Left lung (tissue), 10 donors: ENCODE results near the gene PITX3. TPM values are rescaled to one million over a fixed set of nuclear protein-coding genes. Genes with fewer than 3 reads are reported as not detected.
A peak's percentile ranks its signal among the peaks of the same experiment; 100 is the strongest.

ENCODE experiments used
- ATAC-seq: fragments of 200-7000 bp; cut with Tn5 transposase; one replicate; pipeline ENCODE4 v1.9.1; 2020; ENCODE audit warnings: moderate library complexity
- DNase-seq, 4 donors: peaks; one replicate each; pipeline ENCODE4 v3.0.0-alpha.2; 2013 to 2020
- H3K27ac ChIP-seq, 2 donors: fragments of 200-600 bp; sonication (generic) in 1 of 2; one replicate each; pipeline versions ENCODE4 v1.5.0 to v1.8.0; 2020 to 2021
- H3K27me3 ChIP-seq, 2 donors: fragments of 200-600 bp; sonication (generic) in 1 of 2; one replicate each; pipeline versions ENCODE4 v1.5.0 to v1.8.0; 2020 to 2021
- H3K36me3 ChIP-seq, 2 donors: fragments of 200-600 bp; sonication (generic) in 1 of 2; one replicate each; pipeline versions ENCODE4 v1.5.0 to v1.8.0; 2020 to 2021
- H3K4me1 ChIP-seq, 2 donors: fragments of 200-600 bp; one replicate each; pipeline ENCODE4 v1.8.0; 2021
- H3K4me3 ChIP-seq, 2 donors: fragments of 200-600 bp; sonication (generic) in 1 of 2; one replicate each; pipeline versions ENCODE4 v1.5.0 to v1.8.0; 2020 to 2021; ENCODE audit warnings: mild to moderate bottlenecking in 1 of 2
- H3K9me3 ChIP-seq, 2 donors: fragments of 200-600 bp; sonication (generic) in 1 of 2; one replicate each; pipeline versions ENCODE4 v1.5.0 to v1.8.0; 2020 to 2021
- intact Hi-C, 2 donors: fragments of 100-400 bp; cut with DNase I; formaldehyde crosslinking; loops; one replicate each; pipeline versions ENCODE4 v1.11.2 to v1.14.2; 2022
- polyA plus RNA-seq, 6 donors: library from polyadenylated mRNA; unstranded; fragments of 120-200 nt; gene quantifications; one replicate each; pipeline ENCODE4 v1.2.1, GENCODE V29; 2013; ENCODE audit not compliant: insufficient read length in 6 of 6
- total RNA-seq, 2 donors: library from RNA; stranded (reverse); fragmentation: NEBNext Ultra II Directional; extraction: Animal tissue kit (Norgen Biotek cat#: 25700); gene quantifications; one replicate each; pipeline ENCODE4 v1.2.1, GENCODE V29; 2021
- TF ChIP-seq, protein P1 (sequence below), 2 donors: fragments of 200-600 bp; sonication (generic) in 1 of 2; IDR thresholded peaks; one replicate each; pipeline versions ENCODE4 v1.5.0 to v1.8.0; 2021; ENCODE audit warnings: antibody characterized with exemption in 2 of 2
- donor health status: DM: no; HTN: yes; CAD: no.
- donor health status: DM: no; HTN: no; CAD: no.

The PITX3 gene
- total and polyA plus RNA-seq, 8 donors = 0.28 to 1.4 (median 0.32) TPM; not detected in 1

DNA sequence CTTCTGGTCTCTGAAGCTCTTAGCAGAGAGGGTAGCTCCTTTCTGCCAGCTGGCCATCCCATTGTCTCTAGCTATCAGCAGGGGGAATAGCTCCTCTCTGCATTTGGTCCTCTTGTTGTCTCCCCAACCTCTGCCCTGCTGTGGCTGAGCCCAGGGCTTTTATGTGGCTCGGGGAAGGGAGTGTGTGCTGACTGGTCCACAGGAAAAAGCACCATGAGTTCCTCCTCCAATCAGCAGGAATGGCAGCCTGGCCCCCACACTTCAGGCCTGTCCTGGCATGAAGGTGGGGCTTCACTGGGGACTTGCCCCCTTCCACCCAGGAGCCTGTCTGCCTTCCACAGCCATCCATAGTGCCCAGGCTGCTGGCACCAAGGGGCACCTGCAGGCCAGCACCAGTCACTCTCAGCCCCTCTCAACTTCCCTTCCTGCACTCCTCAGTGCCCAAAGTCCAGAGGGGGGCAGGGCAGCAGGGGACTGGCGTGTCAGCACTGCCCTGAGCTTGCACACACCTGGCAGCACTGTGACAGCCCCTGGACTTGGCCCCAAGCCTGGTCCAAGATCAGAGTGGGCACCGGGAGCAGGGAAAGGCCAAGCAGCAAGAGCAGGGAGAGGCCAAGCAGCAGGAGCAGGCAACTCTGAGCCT is 52.9 kb downstream of the PITX3 start:
- intact Hi-C loops = no loop called here
- no peak for ATAC-seq
- TF ChIP-seq, protein P1, sequence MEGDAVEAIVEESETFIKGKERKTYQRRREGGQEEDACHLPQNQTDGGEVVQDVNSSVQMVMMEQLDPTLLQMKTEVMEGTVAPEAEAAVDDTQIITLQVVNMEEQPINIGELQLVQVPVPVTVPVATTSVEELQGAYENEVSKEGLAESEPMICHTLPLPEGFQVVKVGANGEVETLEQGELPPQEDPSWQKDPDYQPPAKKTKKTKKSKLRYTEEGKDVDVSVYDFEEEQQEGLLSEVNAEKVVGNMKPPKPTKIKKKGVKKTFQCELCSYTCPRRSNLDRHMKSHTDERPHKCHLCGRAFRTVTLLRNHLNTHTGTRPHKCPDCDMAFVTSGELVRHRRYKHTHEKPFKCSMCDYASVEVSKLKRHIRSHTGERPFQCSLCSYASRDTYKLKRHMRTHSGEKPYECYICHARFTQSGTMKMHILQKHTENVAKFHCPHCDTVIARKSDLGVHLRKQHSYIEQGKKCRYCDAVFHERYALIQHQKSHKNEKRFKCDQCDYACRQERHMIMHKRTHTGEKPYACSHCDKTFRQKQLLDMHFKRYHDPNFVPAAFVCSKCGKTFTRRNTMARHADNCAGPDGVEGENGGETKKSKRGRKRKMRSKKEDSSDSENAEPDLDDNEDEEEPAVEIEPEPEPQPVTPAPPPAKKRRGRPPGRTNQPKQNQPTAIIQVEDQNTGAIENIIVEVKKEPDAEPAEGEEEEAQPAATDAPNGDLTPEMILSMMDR (IDR thresholded peaks at IDR 0.05) = no peak
- no peaks in the 10 kb centered on the region for H3K27me3 ChIP-seq
- H3K9me3 ChIP-seq = peaks cover 0 to 10% of the 10 kb centered on the region in 2 donors
- peaks cover 0 to 7% of the 10 kb centered on the region in 2 donors for H3K4me1 ChIP-seq
- no peak overlapping the region for H3K4me3 ChIP-seq
- H3K36me3 ChIP-seq = no peaks in the 10 kb centered on the region
- no peak for DNase-seq
- H3K27ac ChIP-seq = no peak overlapping the region

DNA sequence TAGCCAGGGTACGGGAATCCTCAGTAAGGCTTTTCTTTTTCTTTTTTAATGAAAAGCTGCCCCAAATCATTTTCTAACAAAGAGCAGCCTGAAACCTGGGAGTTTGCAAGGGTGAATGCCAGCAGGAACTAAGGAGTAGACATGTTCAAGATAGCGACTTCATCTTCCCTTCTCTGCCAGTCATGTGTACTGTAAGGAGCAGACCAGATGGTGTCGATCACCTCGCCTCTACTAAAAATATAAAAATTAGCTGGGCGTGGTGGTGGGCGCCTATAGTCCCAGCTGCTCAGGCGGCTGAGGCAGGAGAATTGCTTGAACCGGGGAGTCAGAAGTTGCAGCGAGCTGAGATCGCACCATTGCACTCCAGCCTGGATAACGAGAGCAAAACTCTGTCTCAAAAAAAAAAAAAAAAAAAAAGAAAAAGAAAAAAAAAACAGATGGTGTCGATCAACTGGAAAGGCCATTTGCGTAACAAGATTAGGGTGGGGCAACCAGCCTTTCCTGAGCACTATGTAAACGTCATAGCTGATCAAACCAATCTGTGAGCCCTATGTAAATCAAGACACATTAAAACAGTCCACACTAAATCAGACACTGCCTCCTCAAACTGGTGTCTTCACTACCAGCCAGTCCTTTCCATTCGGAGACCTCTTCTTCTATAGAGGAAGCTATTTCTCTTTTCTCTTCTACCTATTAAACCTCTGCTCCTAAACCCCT is 55.3 kb downstream of the PITX3 start:
- TF ChIP-seq, protein P1 (IDR thresholded peaks at IDR 0.05) = no peak
- no peak overlapping the region for H3K4me3 ChIP-seq
- DNase-seq (peak in 2 of 4 donors; percentile 13), ATAC-seq (peak; percentile 30)
- H3K27me3 ChIP-seq = no peaks in the 10 kb centered on the region
- H3K9me3 ChIP-seq = peaks cover 0 to 2% of the 10 kb centered on the region in 2 donors
- intact Hi-C loops = no loop called here
- no peak overlapping the region for H3K27ac ChIP-seq
- no peaks in the 10 kb centered on the region for H3K36me3 ChIP-seq
- H3K4me1 ChIP-seq = peaks cover 0 to 7% of the 10 kb centered on the region in 2 donors

DNA sequence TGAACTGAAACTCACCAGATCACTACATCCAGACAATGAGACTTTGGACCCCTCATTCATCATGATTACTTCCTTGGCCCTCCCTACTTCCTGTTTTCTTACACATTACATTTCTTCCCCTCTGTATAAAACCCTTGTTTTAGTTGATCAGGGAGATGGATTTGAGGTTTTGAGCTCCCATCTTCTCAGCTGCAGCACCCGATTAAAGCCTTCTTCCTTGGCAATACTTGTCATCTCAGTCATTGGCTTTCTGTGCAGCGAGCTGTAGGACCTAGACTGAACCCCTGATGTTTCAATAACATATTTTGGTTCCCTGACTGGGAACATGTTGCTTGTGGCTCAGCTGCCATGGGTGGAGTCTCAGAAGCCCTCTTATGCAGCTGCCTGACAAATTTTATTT is 56.0 kb downstream of the PITX3 start:
- Histone ChIP-seq H3K4me3 (no peak overlapping the region), H3K4me1 (peaks cover 0 to 7% of the 10 kb centered on the region in 2 donors), H3K27ac (no peak overlapping the region), H3K36me3 (no peaks in the 10 kb centered on the region), H3K27me3 (no peaks in the 10 kb centered on the region), H3K9me3 (peaks cover 0 to 2% of the 10 kb centered on the region in 2 donors)
- ATAC-seq = no peak
- TF ChIP-seq, protein P1 (IDR thresholded peaks at IDR 0.05) = no peak
- no peak for DNase-seq
- intact Hi-C loops = no loop called here

DNA sequence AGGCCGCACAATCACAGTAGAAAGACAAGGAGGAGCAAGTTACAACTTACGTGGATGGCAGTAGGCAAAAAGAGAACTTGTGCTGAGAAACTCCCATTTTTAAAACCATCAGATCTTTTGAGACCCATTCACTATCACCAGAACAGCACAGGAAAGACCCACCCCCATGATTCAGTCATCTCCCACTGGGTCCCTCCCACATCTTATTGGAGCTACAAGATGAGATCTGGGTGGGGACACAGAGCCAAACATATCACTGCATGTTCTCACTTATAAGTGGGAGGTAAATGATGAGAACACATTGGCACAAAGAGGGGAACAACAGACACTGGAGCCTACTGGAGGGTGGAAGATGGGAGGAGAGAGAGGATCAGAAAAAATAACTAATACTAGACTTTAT is 56.7 kb downstream of the PITX3 start:
- Histone ChIP-seq H3K27me3 (no peaks in the 10 kb centered on the region), H3K4me1 (peaks cover 0 to 7% of the 10 kb centered on the region in 2 donors), H3K4me3 (no peak overlapping the region), H3K36me3 (no peaks in the 10 kb centered on the region), H3K27ac (no peak overlapping the region), H3K9me3 (peaks cover 0 to 2% of the 10 kb centered on the region in 2 donors)
- intact Hi-C loops = no loop called here
- ATAC-seq (no peak), DNase-seq (no peak)
- TF ChIP-seq, protein P1 (IDR thresholded peaks at IDR 0.05) = no peak

Other genes starting within 250 kb of the PITX3 start
- 10 to 100 TPM; 24.0 to 26.2 TPM for gene ARMH3, start 185.3 kb downstream of the PITX3 start, total RNA-seq
- gene ARMH3, start 185.3 kb downstream of the PITX3 start, polyA plus RNA-seq = 10 to 100 TPM; 19.4 to 23.6 (median 23.1) TPM
- gene HPS6, start 176.2 kb downstream of the PITX3 start, total RNA-seq = 10 to 100 TPM; 19.1 to 21.0 TPM
- gene HPS6, start 176.2 kb downstream of the PITX3 start, polyA plus RNA-seq = 10 to 100 TPM in 4 of 6 donors, 1 to 10 TPM in 2; 7.6 to 12.7 (median 11.4) TPM
- 10 to 100 TPM; 40.3 to 51.0 TPM for gene LDB1, start 121.1 kb downstream of the PITX3 start, total RNA-seq
- 100 to 1,000 TPM; 151 to 178 (median 156) TPM for gene LDB1, start 121.1 kb downstream of the PITX3 start, polyA plus RNA-seq
- gene PPRC1, start 108.5 kb downstream of the PITX3 start, total RNA-seq = 10 to 100 TPM; 27.8 to 41.8 TPM
- gene PPRC1, start 108.5 kb downstream of the PITX3 start, polyA plus RNA-seq = 10 to 100 TPM; 33.8 to 52.9 (median 43.0) TPM
- gene NOLC1, start 89.1 kb downstream of the PITX3 start, total RNA-seq = 10 to 100 TPM; 34.1 to 55.3 TPM
- gene NOLC1, start 89.1 kb downstream of the PITX3 start, polyA plus RNA-seq = 10 to 100 TPM; 72.8 to 95.7 (median 83.4) TPM
- under 1 TPM; 0.58 to 0.65 TPM for gene ELOVL3, start 15.2 kb downstream of the PITX3 start, total RNA-seq
- under 1 TPM; 0.12 to 0.92 (median 0.52) TPM for gene ELOVL3, start 15.2 kb downstream of the PITX3 start, polyA plus RNA-seq
- 10 to 100 TPM; 48.7 to 53.4 TPM for gene GBF1, start 4.0 kb upstream of the PITX3 start, total RNA-seq
- gene GBF1, start 4.0 kb upstream of the PITX3 start, polyA plus RNA-seq = 10 to 100 TPM; 44.7 to 57.2 (median 46.2) TPM
- 10 to 100 TPM; 37.0 to 50.2 TPM for gene NFKB2, start 154.2 kb upstream of the PITX3 start, total RNA-seq
- gene NFKB2, start 154.2 kb upstream of the PITX3 start, polyA plus RNA-seq = 10 to 100 TPM; 22.0 to 26.4 (median 24.8) TPM
- gene PSD, start 177.3 kb upstream of the PITX3 start, total RNA-seq = 1 to 10 TPM; 1.4 to 5.4 TPM
- gene PSD, start 177.3 kb upstream of the PITX3 start, polyA plus RNA-seq = 10 to 100 TPM in 4 of 6 donors, 1 to 10 TPM in 2; 8.0 to 15.1 (median 11.5) TPM
- gene FBXL15, start 179.3 kb upstream of the PITX3 start, total RNA-seq = 10 to 100 TPM; 17.4 to 18.7 TPM
- gene FBXL15, start 179.3 kb upstream of the PITX3 start, polyA plus RNA-seq = 1 to 10 TPM; 5.7 to 9.7 (median 7.0) TPM
- gene CUEDC2, start 191.1 kb upstream of the PITX3 start, total RNA-seq = 10 to 100 TPM; 47.0 to 48.2 TPM
- gene CUEDC2, start 191.1 kb upstream of the PITX3 start, polyA plus RNA-seq = 10 to 100 TPM; 66.7 to 81.0 (median 75.8) TPM
- 1 to 10 TPM; 5.6 to 7.3 TPM for gene C10orf95, start 210.0 kb upstream of the PITX3 start, total RNA-seq
- 1 to 10 TPM in 5 of 6 donors, under 1 TPM in 1; 0.70 to 2.3 (median 1.4) TPM for gene C10orf95, start 210.0 kb upstream of the PITX3 start, polyA plus RNA-seq